Ishikawa (cell line): ENCODE results near the gene CDK5R1.

Experiments used
- CEBPB ChIP-seq: IDR thresholded peaks from 2 replicates; pipeline ENCODE4 v1.6.1; 2012
- CREB1 ChIP-seq: IDR thresholded peaks from 2 replicates; pipeline ENCODE4 v1.6.1; 2012; ENCODE audit warnings: low read depth
- EGR1 ChIP-seq: IDR thresholded peaks from 2 replicates; pipeline ENCODE4 v1.6.1; 2012
- EP300 ChIP-seq: IDR thresholded peaks from 2 replicates; pipeline ENCODE4 v1.6.1; 2012; ENCODE audit warnings: borderline replicate concordance
- FOXM1 ChIP-seq: IDR thresholded peaks from 2 replicates; pipeline ENCODE4 v1.6.1; 2012; ENCODE audit warnings: low read depth, borderline replicate concordance
- MAX ChIP-seq: IDR thresholded peaks from 2 replicates; pipeline ENCODE4 v1.6.1; 2012
- NFIC ChIP-seq: IDR thresholded peaks from 2 replicates; pipeline ENCODE4 v1.6.1; 2012
- RAD21 ChIP-seq: IDR thresholded peaks from 2 replicates; pipeline ENCODE4 v1.6.1; 2012; ENCODE audit warnings: low read depth
- REST ChIP-seq: IDR thresholded peaks from 2 replicates; pipeline ENCODE4 v1.6.1; 2012; ENCODE audit warnings: low read depth, mild to moderate bottlenecking
- TAF1 ChIP-seq: IDR thresholded peaks from 2 replicates; pipeline ENCODE4 v1.6.1; 2012; ENCODE audit warnings: low read depth, mild to moderate bottlenecking
- TCF12 ChIP-seq: IDR thresholded peaks from 2 replicates; pipeline ENCODE4 v1.6.1; 2012; ENCODE audit warnings: low read depth
- TEAD4 ChIP-seq: IDR thresholded peaks from 2 replicates; pipeline ENCODE4 v1.6.1; 2012
- USF1 ChIP-seq: IDR thresholded peaks from 2 replicates; pipeline ENCODE4 v1.6.1; 2012
- YY1 ChIP-seq: IDR thresholded peaks from 2 replicates; pipeline ENCODE4 v1.6.1; 2012; ENCODE audit warnings: low read depth
- ZBTB7A ChIP-seq: IDR thresholded peaks from 2 replicates; pipeline ENCODE4 v1.6.1; 2012; ENCODE audit warnings: low read depth

The CDK5R1 gene

GRCh38 chr17:32516450-32516849, 29.7 kb downstream of the CDK5R1 start:
- TF ChIP-seq NFIC (no peak), TCF12 (no peak), TAF1 (no peak), TEAD4 (no peak), EP300 (no peak), USF1 (no peak)

- TF ChIP-seq NFIC (no peak), EGR1 (no peak), ZBTB7A (no peak), TCF12 (no peak), MAX (no peak), TAF1 (no peak), RAD21 (no peak), REST (no peak), FOXM1 (no peak), EP300 (no peak), USF1 (no peak), YY1 (no peak), CREB1 (no peak), CEBPB (no peak), TEAD4 (no peak)
Observed at GRCh38 chr17:32516940-32517701, 30.3 kb downstream of the CDK5R1 start.

- no peak for TF ChIP-seq YY1
- no peak for TF ChIP-seq TAF1
- TF ChIP-seq NFIC = no peak
Observed at GRCh38 chr17:32517982-32518381, 31.2 kb downstream of the CDK5R1 start.

GRCh38 chr17:32518646-32519227, 31.9 kb downstream of the CDK5R1 start:
- TF ChIP-seq EGR1 = no peak
- TF ChIP-seq FOXM1 = no peak
- TF ChIP-seq REST = no peak
- TF ChIP-seq NFIC = no peak
- TF ChIP-seq MAX = no peak
- TF ChIP-seq RAD21 = no peak
- no peak for TF ChIP-seq ZBTB7A
- no peak for TF ChIP-seq CREB1
- TF ChIP-seq TCF12 = no peak
- no peak for TF ChIP-seq TEAD4
- no peak for TF ChIP-seq TAF1
- TF ChIP-seq EP300 = no peak
- no peak for TF ChIP-seq CEBPB
- no peak for TF ChIP-seq YY1
- TF ChIP-seq USF1 = no peak

- TF ChIP-seq EGR1 = peak; percentile 62
- TF ChIP-seq YY1 = no peak
- TF ChIP-seq MAX = peak; percentile 46; the same call in 1 of the 2 replicates
- no peak for TF ChIP-seq REST
- TF ChIP-seq TEAD4 = no peak
- TF ChIP-seq NFIC = no peak
- no peak for TF ChIP-seq TAF1
- TF ChIP-seq USF1 = no peak
- TF ChIP-seq FOXM1 = no peak
- peak; percentile 63 for TF ChIP-seq ZBTB7A
- 0 out of 2 replicates have a peak, but pooled peaks have one; percentile 21 for TF ChIP-seq TCF12
- TF ChIP-seq CREB1 = no peak
- no peak for TF ChIP-seq CEBPB
- TF ChIP-seq RAD21 = no peak
- TF ChIP-seq EP300 = no peak
Observed at GRCh38 chr17:32519228-32520103, 32.7 kb downstream of the CDK5R1 start.
